ENCODE measurements around the gene KCNH2. TPM values are rescaled to one million over a fixed set of nuclear protein-coding genes. Genes with fewer than 3 reads are reported as not detected.

KCNH2 gene
- total and polyA plus RNA-seq, 2 of the 13 experiments (the other 11 are each of a cell fraction or from before 2014, with no cell fraction given) = 0.09 to 0.11 TPM

DNA sequence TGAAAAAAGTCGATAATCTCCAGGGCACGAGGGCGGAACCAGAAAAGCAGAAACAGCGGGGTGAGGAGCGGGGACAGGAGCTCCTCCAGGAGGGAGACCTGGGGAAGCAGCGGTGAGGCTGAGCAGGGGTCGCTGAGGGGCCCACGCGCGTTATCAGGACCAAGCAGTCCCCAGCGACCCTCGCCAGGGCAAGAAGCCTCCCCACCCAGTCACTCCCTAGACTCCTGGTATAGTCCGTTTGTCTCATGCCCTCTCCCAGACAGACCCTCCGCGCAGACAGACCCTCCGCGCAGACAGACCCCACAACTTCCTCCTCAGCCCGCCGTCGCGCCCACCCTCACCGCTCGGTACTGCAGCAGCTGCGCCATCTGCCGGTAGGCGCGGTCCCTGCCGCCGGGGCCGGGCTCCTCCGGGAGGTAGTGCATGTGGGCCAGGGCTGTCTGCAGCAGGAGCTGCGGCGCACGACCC lies 39.9 kb upstream of the KCNH2 start (continued):
- TF ChIP-seq, protein P1, sequence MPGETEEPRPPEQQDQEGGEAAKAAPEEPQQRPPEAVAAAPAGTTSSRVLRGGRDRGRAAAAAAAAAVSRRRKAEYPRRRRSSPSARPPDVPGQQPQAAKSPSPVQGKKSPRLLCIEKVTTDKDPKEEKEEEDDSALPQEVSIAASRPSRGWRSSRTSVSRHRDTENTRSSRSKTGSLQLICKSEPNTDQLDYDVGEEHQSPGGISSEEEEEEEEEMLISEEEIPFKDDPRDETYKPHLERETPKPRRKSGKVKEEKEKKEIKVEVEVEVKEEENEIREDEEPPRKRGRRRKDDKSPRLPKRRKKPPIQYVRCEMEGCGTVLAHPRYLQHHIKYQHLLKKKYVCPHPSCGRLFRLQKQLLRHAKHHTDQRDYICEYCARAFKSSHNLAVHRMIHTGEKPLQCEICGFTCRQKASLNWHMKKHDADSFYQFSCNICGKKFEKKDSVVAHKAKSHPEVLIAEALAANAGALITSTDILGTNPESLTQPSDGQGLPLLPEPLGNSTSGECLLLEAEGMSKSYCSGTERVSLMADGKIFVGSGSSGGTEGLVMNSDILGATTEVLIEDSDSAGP (CRISPR knock-in tag; IDR thresholded peaks at IDR 0.05; ENCODE audit: borderline replicate concordance) = peak; percentile 30; the same call in 1 of the 2 replicates
- TF ChIP-seq CBFB (CRISPR knock-in tag; IDR thresholded peaks at IDR 0.05) (no peak), ATF4 (CRISPR knock-in tag; IDR thresholded peaks at IDR 0.05) (no peak), ZNF678 (CRISPR knock-in tag; IDR thresholded peaks at IDR 0.05) (no peak), FOSL2 (CRISPR knock-in tag; IDR thresholded peaks at IDR 0.05) (0 out of 2 replicates have a peak, but pooled peaks have one; percentile 12), HCFC1 (IDR thresholded peaks at IDR 0.05; ENCODE audit: low read depth, low read length) (no peak), HNRNPUL1 (IDR thresholded peaks at IDR 0.05; ENCODE audit: low read depth, low read length) (no peak), HOMEZ (CRISPR knock-in tag; IDR thresholded peaks at IDR 0.05; ENCODE audit: low read depth) (no peak; the same call in 1 of the 2 replicates), FOXM1 (CRISPR knock-in tag; IDR thresholded peaks at IDR 0.05) (no peak), ZNF205 (CRISPR knock-in tag; IDR thresholded peaks at IDR 0.05) (no peak), ZNF703 (CRISPR knock-in tag; IDR thresholded peaks at IDR 0.05; ENCODE audit: borderline replicate concordance) (no peak), ISL2 (CRISPR knock-in tag; IDR thresholded peaks at IDR 0.05) (no peak), ZNF34 (CRISPR knock-in tag; IDR thresholded peaks at IDR 0.05; ENCODE audit: borderline replicate concordance) (no peak), ZNF710 (CRISPR knock-in tag; IDR thresholded peaks at IDR 0.05; ENCODE audit: borderline replicate concordance) (peak; percentile 54; the same call in 1 of the 2 replicates), ETV6 (CRISPR knock-in tag; conservative IDR thresholded peaks at IDR 0.05) (no peak), ZNF207 (IDR thresholded peaks at IDR 0.05; ENCODE audit: borderline replicate concordance) (no peak), ZFP36L2 (CRISPR knock-in tag; IDR thresholded peaks at IDR 0.05) (0 out of 2 replicates have a peak, but pooled peaks have one; percentile 66), MYNN (CRISPR knock-in tag; IDR thresholded peaks at IDR 0.05; ENCODE audit: low read depth) (no peak), CHCHD3 (CRISPR knock-in tag; IDR thresholded peaks at IDR 0.05) (no peak), ZNF598 (CRISPR knock-in tag; IDR thresholded peaks at IDR 0.05; ENCODE audit: borderline replicate concordance) (no peak)
- TF ChIP-seq, protein P2, sequence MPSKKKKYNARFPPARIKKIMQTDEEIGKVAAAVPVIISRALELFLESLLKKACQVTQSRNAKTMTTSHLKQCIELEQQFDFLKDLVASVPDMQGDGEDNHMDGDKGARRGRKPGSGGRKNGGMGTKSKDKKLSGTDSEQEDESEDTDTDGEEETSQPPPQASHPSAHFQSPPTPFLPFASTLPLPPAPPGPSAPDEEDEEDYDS (CRISPR knock-in tag; IDR thresholded peaks at IDR 0.05) = no peak
- TF ChIP-seq, protein P3, sequence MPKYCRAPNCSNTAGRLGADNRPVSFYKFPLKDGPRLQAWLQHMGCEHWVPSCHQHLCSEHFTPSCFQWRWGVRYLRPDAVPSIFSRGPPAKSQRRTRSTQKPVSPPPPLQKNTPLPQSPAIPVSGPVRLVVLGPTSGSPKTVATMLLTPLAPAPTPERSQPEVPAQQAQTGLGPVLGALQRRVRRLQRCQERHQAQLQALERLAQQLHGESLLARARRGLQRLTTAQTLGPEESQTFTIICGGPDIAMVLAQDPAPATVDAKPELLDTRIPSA (CRISPR knock-in tag; IDR thresholded peaks at IDR 0.05; ENCODE audit: borderline replicate concordance) = no peak
- TF ChIP-seq, protein P4, sequence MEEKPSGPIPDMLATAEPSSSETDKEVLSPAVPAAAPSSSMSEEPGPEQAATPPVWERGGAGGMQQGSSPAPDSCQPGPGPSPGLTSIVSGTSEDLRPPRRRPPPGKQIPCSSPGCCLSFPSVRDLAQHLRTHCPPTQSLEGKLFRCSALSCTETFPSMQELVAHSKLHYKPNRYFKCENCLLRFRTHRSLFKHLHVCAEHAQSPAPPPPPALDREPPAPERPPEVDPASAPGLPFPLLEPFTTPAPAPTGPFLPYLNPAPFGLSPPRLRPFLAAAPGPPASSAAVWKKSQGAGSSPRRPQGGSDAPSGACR (CRISPR knock-in tag; IDR thresholded peaks at IDR 0.05) = no peak

All from HepG2 (cell line).